Astrocyte of the spinal cord (primary cell): ENCODE measurements around the gene TUBA4B.

Source experiments
- DNase-seq: peaks from one replicate; pipeline ENCODE4 v3.0.0; 2011; ENCODE audit warnings: low read depth, low spot score
- H3K4me3 ChIP-seq: 2 replicates; pipeline ENCODE4 v1.5.1; 2011; ENCODE audit warnings: low read depth, mild to moderate bottlenecking, low read length, moderate library complexity
- in situ Hi-C: cut with HindIII; loops from 2 replicates; pipeline ENCODE4 v1.10.0; 2017; ENCODE audit warnings: low sequenced_read_pairs
- TF ChIP-seq, protein P1 (sequence below): IDR thresholded peaks from 2 replicates; pipeline ENCODE4 v1.5.1; 2012; ENCODE audit warnings: low read depth, mild to moderate bottlenecking, low read length, inconsistent platforms

The TUBA4B gene

DNA sequence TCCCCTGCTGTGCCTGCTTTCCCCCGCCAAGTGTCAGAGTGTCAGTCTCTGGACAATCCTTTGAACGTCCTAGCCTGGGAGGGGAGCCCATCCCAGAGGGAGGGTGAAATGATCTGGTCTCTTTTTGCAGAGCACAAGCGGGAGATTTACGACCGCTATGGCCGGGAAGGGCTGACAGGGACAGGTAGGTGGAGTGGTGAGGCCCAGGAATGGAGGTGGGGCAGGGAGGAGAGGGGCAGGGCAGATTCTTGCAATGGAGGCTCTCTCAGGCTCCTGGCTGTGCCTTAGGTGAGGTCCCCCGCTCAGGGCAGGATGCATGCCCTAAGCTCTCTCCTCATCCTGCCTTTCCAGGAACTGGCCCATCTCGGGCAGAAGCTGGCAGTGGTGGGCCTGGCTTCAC lies 28.5 kb downstream of the TUBA4B start:
- in situ Hi-C loops, result no loop called here
- DNase-seq, result no peak
- no peak overlapping the region for H3K4me3 ChIP-seq
- TF ChIP-seq, protein P1, sequence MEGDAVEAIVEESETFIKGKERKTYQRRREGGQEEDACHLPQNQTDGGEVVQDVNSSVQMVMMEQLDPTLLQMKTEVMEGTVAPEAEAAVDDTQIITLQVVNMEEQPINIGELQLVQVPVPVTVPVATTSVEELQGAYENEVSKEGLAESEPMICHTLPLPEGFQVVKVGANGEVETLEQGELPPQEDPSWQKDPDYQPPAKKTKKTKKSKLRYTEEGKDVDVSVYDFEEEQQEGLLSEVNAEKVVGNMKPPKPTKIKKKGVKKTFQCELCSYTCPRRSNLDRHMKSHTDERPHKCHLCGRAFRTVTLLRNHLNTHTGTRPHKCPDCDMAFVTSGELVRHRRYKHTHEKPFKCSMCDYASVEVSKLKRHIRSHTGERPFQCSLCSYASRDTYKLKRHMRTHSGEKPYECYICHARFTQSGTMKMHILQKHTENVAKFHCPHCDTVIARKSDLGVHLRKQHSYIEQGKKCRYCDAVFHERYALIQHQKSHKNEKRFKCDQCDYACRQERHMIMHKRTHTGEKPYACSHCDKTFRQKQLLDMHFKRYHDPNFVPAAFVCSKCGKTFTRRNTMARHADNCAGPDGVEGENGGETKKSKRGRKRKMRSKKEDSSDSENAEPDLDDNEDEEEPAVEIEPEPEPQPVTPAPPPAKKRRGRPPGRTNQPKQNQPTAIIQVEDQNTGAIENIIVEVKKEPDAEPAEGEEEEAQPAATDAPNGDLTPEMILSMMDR, result no peak

DNA sequence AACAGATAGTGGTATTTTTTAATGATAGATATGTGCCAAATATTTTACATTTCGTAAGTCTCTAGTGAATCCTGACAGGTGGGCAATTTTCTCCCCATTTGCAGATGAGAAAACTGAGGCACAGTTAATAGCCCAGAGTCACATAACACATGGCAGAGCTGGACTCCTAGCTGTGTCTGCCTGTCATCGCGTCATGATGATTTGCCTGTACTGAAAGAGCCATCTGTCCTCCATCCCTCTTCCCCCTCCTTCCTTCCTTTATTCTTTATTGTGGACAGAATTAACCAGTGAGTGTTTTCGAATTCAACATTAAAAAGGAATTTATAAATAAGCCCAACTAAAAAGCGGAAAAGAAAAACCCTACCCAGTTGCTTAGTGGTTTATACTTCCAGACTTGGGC lies 29.3 kb downstream of the TUBA4B start:
- in situ Hi-C loops, result no loop called here
- no peak overlapping the region for H3K4me3 ChIP-seq
- DNase-seq, result no peak
- TF ChIP-seq, protein P1, result no peak

DNA sequence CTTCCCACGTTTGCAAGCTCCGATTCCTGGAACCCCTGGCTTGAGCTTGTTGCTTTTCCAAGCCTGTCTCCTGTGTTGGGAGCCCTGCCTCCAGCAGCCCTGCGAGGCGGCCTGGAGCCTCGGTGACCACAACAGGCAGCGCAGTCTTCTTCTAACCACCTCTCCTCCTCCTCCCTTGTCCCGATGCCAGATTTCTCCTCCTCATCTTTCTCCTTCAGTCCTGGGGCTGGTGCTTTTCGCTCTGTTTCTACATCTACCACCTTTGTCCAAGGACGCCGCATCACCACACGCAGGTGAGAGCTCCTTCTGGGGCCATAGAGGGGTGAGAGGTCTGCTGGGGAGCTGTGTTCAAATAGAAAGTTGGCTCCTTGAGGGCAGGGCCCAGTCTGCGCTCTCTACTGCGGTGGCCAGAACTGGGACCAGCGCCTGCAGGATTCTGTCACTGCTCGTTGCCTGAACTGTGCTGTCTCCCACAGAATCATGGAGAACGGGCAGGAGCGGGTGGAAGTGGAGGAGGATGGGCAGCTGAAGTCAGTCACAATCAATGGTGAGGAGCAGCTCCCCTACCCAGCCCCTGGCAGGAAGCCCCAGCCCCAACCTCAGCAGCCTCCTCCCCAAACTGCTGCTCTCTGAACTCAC lies 30.0 kb downstream of the TUBA4B start:
- in situ Hi-C loops, result no loop called here
- H3K4me3 ChIP-seq, result no peak overlapping the region
- TF ChIP-seq, protein P1, result no peak
- no peak for DNase-seq

DNA sequence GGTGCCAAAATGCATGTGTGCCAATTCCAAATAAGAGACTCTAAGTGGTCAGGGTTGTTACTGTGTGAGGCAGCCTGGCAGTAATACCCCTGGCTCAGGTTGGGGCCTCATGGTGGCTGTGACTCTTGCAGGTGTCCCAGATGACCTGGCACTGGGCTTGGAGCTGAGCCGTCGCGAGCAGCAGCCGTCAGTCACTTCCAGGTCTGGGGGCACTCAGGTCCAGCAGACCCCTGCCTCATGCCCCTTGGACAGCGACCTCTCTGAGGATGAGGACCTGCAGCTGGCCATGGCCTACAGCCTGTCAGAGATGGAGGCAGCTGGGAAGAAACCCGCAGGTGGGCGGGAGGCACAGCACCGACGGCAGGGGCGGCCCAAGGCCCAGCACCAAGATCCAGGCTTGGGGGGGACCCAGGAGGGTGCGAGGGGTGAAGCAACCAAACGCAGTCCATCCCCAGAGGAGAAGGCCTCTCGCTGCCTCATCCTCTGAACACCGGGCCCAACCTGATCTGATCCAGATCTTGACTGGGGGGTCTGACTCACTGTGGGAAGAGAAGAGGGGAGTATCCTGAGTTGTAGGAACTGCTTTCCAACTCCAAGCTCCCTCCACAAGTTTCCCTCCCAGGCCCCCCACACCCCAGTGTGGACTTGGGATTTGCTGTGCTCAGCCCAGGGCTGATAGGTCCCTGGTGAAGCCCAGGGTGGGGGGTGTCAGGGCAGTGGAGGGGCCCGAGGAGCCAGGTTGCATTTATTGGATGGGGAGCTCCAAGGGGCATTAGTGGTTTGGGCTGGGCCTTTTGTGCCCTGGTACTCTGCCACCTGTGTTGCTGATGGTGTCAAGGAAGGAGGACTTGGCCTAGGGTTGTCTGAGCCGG lies 31.7 kb downstream of the TUBA4B start:
- H3K4me3 ChIP-seq, result no peak overlapping the region
- DNase-seq, result no peak
- TF ChIP-seq, protein P1, result no peak
- in situ Hi-C loops, result no loop called here

DNA sequence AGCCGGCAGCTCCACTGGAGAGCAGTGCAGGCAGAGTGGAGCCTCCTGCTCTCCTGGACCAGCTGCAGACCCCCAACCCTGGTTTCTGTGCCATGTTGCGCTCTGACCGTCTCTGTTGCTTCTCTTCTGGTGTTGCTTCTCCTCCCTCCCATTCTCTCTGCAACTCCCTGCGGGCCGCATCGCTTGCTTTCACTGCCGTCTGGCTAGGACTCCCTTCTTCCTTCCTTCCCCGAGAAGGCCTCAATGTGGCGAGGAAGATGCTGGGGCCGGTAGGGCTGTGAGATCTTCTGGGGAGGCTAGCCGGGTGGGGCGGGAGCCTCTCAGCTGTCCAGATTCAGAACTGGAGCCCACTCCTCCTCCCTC lies 32.3 kb downstream of the TUBA4B start:
- in situ Hi-C loops, result no loop called here
- TF ChIP-seq, protein P1, result no peak
- DNase-seq, result no peak
- H3K4me3 ChIP-seq, result no peak overlapping the region

DNA sequence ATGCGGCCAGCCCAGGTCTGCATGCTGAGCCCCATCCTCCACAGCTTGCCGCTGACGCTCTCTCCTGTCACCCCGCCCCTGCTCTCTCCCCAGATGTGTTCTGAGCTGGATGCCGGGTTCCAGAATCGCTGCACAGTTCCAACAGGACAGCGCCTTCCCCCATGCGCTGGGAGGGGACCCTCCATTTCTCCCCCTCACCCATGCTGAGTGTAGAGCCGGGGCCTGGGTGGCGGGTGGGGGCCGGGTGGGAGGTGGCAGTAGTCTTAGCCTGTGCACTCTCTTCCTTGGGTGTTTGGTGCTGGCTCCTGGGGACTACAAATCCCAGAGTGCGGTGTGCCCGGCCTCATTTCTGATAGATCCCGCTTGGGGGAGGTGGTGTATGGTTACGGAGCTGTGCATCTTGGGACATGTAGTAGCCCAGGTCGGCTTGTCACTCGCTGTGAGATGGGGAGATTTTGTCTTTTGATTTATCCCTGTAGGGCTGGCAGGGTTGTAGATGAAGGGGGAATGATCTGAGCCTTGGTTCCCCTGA lies 32.9 kb downstream of the TUBA4B start:
- in situ Hi-C loops, result no loop called here
- H3K4me3 ChIP-seq, result no peak overlapping the region
- DNase-seq, result peak; percentile 59
- TF ChIP-seq, protein P1, result no peak
